ENCODE measurements around the gene RPL13A.
"Not testable (repeated sequence)": the region's sequence is repeated elsewhere in the genome, so short reads cannot be mapped to it uniquely, and the experiment has no call there.

RPL13A gene

GRCh38 chr19:49458567-49458903 lies 28.9 kb upstream of the RPL13A start:
- no peak for DNase-seq

GRCh38 chr19:49459388-49459787 lies 28.0 kb upstream of the RPL13A start:
- DNase-seq = no peak

GRCh38 chr19:49461130-49461529 lies 26.3 kb upstream of the RPL13A start:
- not testable (repeated sequence) for DNase-seq

- DNase-seq = no peak
Measured at GRCh38 chr19:49461656-49462055, 25.8 kb upstream of the RPL13A start.

GRCh38 chr19:49462492-49462891 lies 24.9 kb upstream of the RPL13A start:
- no peak for DNase-seq

GRCh38 chr19:49463960-49464740 lies 23.3 kb upstream of the RPL13A start:
- DNase-seq = no peak

- no peak for DNase-seq
Measured at GRCh38 chr19:49465371-49465770, 22.0 kb upstream of the RPL13A start.

GRCh38 chr19:49468199-49468598 lies 19.2 kb upstream of the RPL13A start:
- DNase-seq = no peak

- peak in 1 of 2 experiments; percentile 27 for DNase-seq
Measured at GRCh38 chr19:49468746-49469447, 18.5 kb upstream of the RPL13A start.

GRCh38 chr19:49469828-49470614 lies 17.4 kb upstream of the RPL13A start:
- no peak for DNase-seq

GRCh38 chr19:49470615-49470978 lies 16.8 kb upstream of the RPL13A start:
- DNase-seq = no peak

- no peak for DNase-seq
Measured at GRCh38 chr19:49472936-49473335, 14.5 kb upstream of the RPL13A start.

GRCh38 chr19:49473501-49473867 lies 13.9 kb upstream of the RPL13A start:
- not testable (repeated sequence) for DNase-seq

- peak; percentile 55 to 67 for DNase-seq
Measured at GRCh38 chr19:49473868-49474541, 13.4 kb upstream of the RPL13A start, which contains the start of gene FLT3LG. TSS of gene FLT3LG (plus strand) at chr19:49474215. CDS start at chr19:49474640, 425 bp downstream.

- no peak for DNase-seq
Measured at GRCh38 chr19:49474542-49474924, 12.9 kb upstream of the RPL13A start.

- DNase-seq = no peak
Measured at GRCh38 chr19:49475191-49475917, 12.1 kb upstream of the RPL13A start.

- DNase-seq = no peak
Measured at GRCh38 chr19:49475995-49476880, 11.2 kb upstream of the RPL13A start.

GRCh38 chr19:49479975-49480628 lies 7.3 kb upstream of the RPL13A start:
- no peak for DNase-seq

GRCh38 chr19:49481020-49481683 lies 6.3 kb upstream of the RPL13A start:
- DNase-seq = no peak

GRCh38 chr19:49486232-49486631 lies 1.2 kb upstream of the RPL13A start:
- no peak for DNase-seq
